K562 (cell line): ENCODE results near the gene EFNA2. TPM values are rescaled to one million over a fixed set of nuclear protein-coding genes. Genes with fewer than 3 reads are reported as not detected.

Experiments used
- E2F1 ChIP-seq: sonication (generic); formaldehyde crosslinking; IDR thresholded peaks from 2 replicates; pipeline ENCODE4 v1.8.1; 2023; ENCODE audit warnings: mild to moderate bottlenecking, missing genetic modification reagents, moderate library complexity
- HDAC2 ChIP-seq: fragments of 450-650 bp; IDR thresholded peaks from 2 replicates; pipeline ENCODE4 v1.6.1; 2016; ENCODE audit warnings: mild to moderate bottlenecking
- PYGO2 ChIP-seq: fragments of 450-650 bp; IDR thresholded peaks from 2 replicates; pipeline ENCODE4 v1.6.1; 2016; ENCODE audit warnings: mild to moderate bottlenecking, missing genetic modification characterization, moderate library complexity, missing compliant biosample characterization
- SMAD2 ChIP-seq: fragments of 150-350 bp; IDR thresholded peaks from 2 replicates; pipeline ENCODE4 v1.6.1; 2014; ENCODE audit warnings: low read depth, mild to moderate bottlenecking, low read length
- TCFL5 ChIP-seq: fragments of 250-450 bp; sonication (Bioruptor Pico); conservative IDR thresholded peaks from 2 replicates; pipeline ENCODE4 v1.6.1; 2021; ENCODE audit warnings: mild to moderate bottlenecking, moderate library complexity, matching md5 sums
- TGIF2 ChIP-seq: sonication (generic); formaldehyde crosslinking; IDR thresholded peaks from 2 replicates; pipeline ENCODE4 v1.8.1; 2022; ENCODE audit warnings: mild to moderate bottlenecking, missing genetic modification reagents, moderate library complexity
- THRB ChIP-seq: fragments of 450-650 bp; formaldehyde crosslinking; conservative IDR thresholded peaks from 2 replicates; pipeline ENCODE4 v1.4.0; 2022; ENCODE audit warnings: mild to moderate bottlenecking, missing genetic modification characterization
- ZBTB12 ChIP-seq: fragments of 250-450 bp; sonication (Bioruptor Pico); IDR thresholded peaks from 2 replicates; pipeline ENCODE4 v1.4.0; 2020
- ZMIZ1 ChIP-seq, 2 experiments: fragments of 150-350 bp in 1 of 2; IDR thresholded peaks; 2 replicates each; pipeline ENCODE4 v1.6.1; 2012 to 2016; ENCODE audit warnings: low read depth in 2 of 2, low read length in 2 of 2, mild to moderate bottlenecking in 1 of 2, moderate library complexity in 1 of 2
- ZNF253 ChIP-seq: fragments of 250-450 bp; sonication (Bioruptor Pico); conservative IDR thresholded peaks from 2 replicates; pipeline ENCODE4 v1.6.1; 2021; ENCODE audit warnings: mild to moderate bottlenecking
- ZNF398 ChIP-seq: fragments of 250-450 bp; sonication (Bioruptor Pico); IDR thresholded peaks from 2 replicates; pipeline ENCODE4 v1.8.0; 2021; ENCODE audit warnings: moderate library complexity, mild to moderate bottlenecking, inconsistent platforms
- ZNF512 ChIP-seq: IDR thresholded peaks from 2 replicates; pipeline ENCODE4 v1.6.1; 2016; ENCODE audit warnings: missing genetic modification characterization, missing compliant biosample characterization
- polyA plus RNA-seq, 8 experiments: library from polyadenylated mRNA; depleted of rRNA in 4 of 8; stranded (reverse) in 5 of 8; unstranded in 3 of 8; fragments of >200 nt; fragmentation: Nextera tagmentation in 2 of 8; fragmentation: Illumina TruSeq in 1 of 8; extraction: Ambion mirVana in 2 of 8; extraction: Trizol in 1 of 8; gene quantifications; 2 replicates each; pipeline versions ENCODE4 v1.2.1 to v1.2.3, GENCODE V29; 2011 to 2014; ENCODE audit warnings: inconsistent platforms in 1 of 8, missing spikeins in 1 of 8
- total RNA-seq, 7 experiments: library from RNA; depleted of rRNA in 6 of 7; stranded (reverse); fragments of >200 nt in 6 of 7; fragmentation: Illumina TruSeq in 2 of 7; extraction: Trizol in 2 of 7; gene quantifications; 2 replicates each; pipeline versions ENCODE4 v1.2.1 to v1.2.3, GENCODE V29; 2011 to 2021; ENCODE audit warnings: low replicate concordance in 1 of 7

EFNA2 gene
- total and polyA plus RNA-seq, 9 of the 15 experiments (the other 6 are each of a cell fraction or from before 2014, with no cell fraction given): 0.11 to 0.44 (median 0.15) TPM; not detected in 6

- TF ChIP-seq ZNF512 (tag) (no peak), PYGO2 (no peak), ZMIZ1 (IDR thresholded peaks at IDR 0.05; ENCODE audit: low read depth in 2 of 2, low read length in 2 of 2) (no peak), TGIF2 (CRISPR knock-in tag) (no peak), TCFL5 (no peak), THRB (CRISPR knock-in tag) (no peak), E2F1 (no peak), ZNF253 (CRISPR knock-in tag) (no peak), ZBTB12 (CRISPR knock-in tag) (peak; percentile 66), ZNF398 (CRISPR knock-in tag) (no peak), SMAD2 (no peak), HDAC2 (no peak)
These were observed 24.7 kb upstream of the EFNA2 start (continued) for GRCh38 chr19:1260749-1261537.
